Prostate gland (tissue), 2 donors: ENCODE data around the gene YPEL3.

ENCODE experiments used
- POLR2AphosphoS5 ChIP-seq: sonication (generic); formaldehyde crosslinking; IDR thresholded peaks from one replicate; pipeline ENCODE4 v1.6.1; 2017; ENCODE audit warnings: antibody characterized with exemption
- TF ChIP-seq, protein P1 (sequence below), 4 experiments: fragments of 200-600 bp in 2 of 4; fragments of 450-650 bp in 2 of 4; sonication (generic) in 2 of 4; IDR thresholded peaks; 1 replicate in 3 of 4; 2 replicates in 1 of 4; pipeline ENCODE4 v1.5.1; 2016 to 2019; ENCODE audit warnings: antibody characterized with exemption in 4 of 4, mild to moderate bottlenecking in 2 of 4, moderate library complexity in 2 of 4

- TF ChIP-seq, protein P1, sequence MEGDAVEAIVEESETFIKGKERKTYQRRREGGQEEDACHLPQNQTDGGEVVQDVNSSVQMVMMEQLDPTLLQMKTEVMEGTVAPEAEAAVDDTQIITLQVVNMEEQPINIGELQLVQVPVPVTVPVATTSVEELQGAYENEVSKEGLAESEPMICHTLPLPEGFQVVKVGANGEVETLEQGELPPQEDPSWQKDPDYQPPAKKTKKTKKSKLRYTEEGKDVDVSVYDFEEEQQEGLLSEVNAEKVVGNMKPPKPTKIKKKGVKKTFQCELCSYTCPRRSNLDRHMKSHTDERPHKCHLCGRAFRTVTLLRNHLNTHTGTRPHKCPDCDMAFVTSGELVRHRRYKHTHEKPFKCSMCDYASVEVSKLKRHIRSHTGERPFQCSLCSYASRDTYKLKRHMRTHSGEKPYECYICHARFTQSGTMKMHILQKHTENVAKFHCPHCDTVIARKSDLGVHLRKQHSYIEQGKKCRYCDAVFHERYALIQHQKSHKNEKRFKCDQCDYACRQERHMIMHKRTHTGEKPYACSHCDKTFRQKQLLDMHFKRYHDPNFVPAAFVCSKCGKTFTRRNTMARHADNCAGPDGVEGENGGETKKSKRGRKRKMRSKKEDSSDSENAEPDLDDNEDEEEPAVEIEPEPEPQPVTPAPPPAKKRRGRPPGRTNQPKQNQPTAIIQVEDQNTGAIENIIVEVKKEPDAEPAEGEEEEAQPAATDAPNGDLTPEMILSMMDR (IDR thresholded peaks at IDR 0.05): no peak
- TF ChIP-seq POLR2AphosphoS5: no peak
Observed at GRCh38 chr16:30088237-30088831, 7.7 kb downstream of the YPEL3 start.
